Fibroblast of peridontal ligament (primary cell): ENCODE measurements around the gene LMNA.
"Not testable (repeated sequence)": the region's sequence is repeated elsewhere in the genome, so short reads cannot be mapped to it uniquely, and the experiment has no call there.

Experiments
- DNase-seq: peaks from one replicate; pipeline ENCODE4 v3.0.0-alpha.2; 2010; ENCODE audit errors: extremely low read depth

LMNA gene

DNA sequence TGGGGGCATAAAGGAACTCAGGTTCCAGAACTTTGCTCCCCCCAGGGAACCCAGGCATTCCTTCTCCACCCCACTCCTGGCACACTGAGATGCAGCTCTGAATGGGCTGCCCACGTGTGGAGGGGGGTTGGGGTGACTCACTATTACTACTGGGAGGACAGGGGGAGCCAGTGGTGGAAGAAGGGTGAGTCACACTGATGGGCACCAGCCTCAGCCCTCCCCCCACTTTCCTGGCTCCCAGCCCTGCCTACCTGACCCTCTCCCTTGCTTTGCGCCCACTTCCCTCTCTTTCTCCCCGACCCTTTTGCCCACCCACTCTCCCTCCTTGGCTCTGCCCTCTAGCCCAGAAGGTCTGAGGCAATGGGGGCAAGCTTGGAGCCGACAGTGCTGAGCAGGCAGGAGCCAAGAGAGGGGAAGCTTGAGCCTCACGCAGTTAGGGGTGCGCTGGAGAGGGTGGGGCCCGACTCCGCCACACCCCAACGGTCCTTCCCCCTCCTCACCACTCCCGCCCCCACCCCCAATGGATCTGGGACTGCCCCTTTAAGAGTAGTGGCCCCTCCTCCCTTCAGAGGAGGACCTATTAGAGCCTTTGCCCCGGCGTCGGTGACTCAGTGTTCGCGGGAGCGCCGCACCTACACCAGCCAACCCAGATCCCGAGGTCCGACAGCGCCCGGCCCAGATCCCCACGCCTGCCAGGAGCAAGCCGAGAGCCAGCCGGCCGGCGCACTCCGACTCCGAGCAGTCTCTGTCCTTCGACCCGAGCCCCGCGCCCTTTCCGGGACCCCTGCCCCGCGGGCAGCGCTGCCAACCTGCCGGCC is at the start of gene LMNA:
TSS of gene LMNA (plus strand) at position 611 of the 818 bp plus-strand sequence. CDS start 208 bp downstream, outside the sequence.
- DNase-seq = peak; percentile 97

DNA sequence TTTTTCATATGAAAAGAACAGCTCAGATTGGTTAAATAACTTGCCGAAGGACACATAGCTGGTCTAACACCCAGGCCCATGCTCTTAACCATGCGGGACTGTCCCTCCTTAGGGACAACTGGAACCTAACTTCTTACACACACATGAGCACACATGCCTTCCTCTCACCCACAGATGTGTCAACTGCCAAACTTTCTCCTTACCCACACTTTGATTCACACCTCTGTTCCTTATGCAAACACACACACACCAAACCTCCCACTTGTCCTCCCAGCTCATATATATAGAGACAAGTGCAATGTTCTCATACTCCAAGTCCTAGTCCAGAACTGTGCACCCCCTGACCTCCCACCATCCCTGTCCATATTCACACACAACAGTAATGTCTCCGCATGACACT is 49.3 kb upstream of the LMNA start:
- no peak for DNase-seq

DNA sequence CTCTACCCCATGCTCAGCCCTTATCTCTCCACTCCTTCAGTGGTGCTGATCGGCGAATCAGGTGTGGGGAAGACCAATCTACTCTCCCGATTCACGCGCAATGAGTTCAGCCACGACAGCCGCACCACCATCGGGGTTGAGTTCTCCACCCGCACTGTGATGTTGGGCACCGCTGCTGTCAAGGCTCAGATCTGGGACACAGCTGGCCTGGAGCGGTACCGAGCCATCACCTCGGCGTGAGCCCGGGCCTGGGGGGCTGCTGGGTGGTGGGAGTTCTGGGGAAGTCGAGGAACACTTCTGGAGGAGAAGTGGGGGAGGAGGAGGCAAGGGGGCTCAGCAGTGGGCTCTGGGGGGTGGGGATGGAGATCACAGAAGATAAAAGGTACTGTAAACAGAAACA is 48.6 kb upstream of the LMNA start:
- no peak for DNase-seq

DNA sequence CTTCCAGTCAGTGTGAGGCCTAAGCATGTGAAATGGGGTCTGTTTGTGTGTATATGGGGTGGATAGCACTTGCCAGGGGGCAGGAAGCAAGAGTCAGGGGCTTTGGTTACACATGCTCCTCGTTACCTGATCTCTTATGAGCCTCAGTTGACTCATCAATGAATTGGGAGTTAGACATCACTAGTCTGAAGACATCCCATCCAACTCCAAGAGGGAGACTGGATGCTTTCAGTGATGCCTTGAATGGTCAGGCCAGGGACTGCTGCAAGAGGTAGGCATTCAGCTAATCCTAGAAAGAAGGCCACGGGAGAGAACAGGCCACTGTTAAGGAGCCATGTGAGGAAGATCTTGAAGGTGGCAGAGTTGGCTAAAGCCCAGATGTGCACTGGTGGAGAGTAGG is 47.2 kb upstream of the LMNA start:
- no peak for DNase-seq

DNA sequence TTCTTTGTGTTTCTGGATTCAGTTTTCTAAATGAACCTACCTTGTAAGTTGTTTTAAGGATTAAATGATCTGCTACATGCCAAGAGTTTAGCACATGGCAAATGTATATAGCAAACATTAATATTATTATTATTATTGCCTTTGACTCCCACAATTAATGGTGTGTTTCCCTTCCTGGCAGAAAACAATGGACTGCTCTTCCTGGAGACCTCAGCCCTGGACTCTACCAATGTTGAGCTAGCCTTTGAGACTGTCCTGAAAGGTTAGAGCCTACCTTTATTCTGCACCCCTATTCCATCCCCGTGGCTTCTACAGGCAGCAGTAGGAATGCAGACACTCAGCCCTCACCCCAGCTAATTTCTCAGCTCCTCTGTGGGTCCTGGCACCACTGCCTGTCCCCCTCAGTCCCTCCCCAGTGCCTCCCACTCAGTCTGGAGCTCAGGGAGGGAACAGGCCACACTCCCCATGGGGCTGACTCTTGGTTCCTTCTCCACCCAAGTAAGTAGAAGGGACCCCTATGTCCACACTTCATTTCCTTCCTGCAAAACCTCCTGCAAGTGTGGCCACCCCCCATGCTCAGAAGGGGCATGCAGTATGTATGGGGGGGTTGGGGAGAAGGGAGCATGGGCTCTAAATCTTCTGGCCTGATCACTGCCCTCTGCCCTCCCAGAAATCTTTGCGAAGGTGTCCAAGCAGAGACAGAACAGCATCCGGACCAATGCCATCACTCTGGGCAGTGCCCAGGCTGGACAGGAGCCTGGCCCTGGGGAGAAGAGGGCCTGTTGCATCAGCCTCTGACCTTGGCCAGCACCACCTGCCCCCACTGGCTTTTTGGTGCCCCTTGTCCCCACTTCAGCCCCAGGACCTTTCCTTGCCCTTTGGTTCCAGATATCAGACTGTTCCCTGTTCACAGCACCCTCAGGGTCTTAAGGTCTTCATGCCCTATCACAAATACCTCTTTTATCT is 44.7 kb upstream of the LMNA start:
- no peak for DNase-seq

DNA sequence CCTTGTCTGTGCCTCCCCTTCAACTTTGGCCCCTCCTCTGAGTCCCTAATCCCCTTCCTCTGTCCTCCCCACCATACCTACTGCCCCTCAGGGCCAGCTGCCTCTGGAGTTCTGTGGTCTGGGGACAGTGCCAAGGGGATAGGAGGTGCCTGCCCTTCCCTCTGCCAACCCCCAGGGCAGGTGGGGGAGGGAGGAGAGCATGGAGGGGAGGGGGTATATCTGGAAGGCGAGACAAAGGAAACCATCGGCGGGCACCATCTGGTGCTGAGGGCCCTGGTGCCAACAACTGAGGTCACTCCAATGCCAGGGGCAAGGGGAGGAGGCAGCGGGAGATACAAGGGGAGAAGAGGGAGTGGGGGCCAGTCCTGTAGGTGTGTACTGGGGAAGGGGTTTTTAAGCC is 44.0 kb upstream of the LMNA start:
- DNase-seq = no peak

DNA sequence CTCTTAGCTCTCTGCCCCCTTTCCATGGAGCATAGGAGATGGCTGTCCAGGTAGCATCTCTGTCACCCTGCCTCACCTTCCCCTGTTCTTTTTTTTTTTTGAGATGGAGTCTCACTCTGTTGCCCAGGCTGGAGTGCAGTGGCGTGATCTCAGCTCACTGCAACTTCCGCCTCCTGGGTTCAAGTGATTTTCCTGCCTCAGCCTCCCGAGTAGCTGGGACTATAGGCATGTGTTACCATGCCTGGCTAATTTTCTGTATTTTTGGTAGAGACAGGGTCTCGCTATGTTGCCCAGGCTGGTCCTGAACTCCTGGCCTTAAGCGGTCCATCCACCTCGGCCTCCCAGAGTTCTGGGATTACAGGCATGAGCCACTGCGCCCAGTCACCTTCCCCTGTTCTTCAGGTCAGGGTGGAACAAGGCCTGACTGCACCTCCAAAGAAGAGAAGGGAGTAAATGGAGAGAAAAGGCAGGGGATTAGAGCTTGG is 43.1 kb upstream of the LMNA start:
- DNase-seq = not testable (repeated sequence)

DNA sequence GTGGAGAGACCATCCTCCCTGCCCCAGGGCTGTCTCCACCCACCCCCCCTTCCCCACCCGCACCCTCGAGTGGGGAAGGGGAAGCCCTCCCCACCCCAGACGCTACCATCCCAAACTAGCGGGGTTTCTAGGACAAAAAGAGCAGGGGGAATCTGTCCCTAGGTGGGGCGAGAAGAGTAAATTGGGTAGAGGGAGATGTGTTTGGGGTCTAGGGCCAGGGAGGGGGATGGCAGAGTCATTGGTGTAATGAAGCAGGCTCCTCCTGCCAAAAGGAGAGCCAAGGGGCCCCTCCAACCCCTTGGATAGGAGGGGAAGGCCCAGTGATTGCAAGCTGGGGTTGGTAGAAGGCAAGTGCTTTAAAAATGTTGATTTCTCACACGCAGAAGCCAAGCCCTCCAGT is 42.3 kb upstream of the LMNA start:
- DNase-seq = no peak

DNA sequence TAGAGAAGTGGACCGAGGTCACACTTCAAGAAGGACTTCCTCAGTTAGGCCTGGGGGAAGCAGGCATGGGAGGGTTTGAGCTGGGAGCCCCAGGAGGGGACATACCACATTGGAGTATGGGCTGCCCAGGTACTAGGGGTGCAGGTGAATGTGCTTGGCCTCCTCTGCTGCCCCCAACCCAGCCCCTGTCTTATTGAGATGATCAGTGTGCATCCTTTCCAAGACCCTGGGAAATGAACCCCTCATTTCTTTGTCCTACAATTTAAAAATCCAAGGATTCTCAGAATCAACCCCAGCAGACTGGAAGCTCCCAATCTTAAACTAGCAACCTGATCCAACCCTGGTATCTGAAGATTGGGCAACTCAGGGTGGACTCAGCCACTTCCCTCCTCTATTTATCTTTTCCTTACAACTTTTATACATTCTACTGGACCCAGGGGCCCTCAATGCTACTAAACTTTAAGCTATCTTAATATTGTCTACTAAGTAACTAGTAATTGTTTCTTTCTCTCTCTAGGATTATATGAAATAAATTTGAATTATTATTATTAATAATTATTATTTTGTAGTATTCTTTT is 41.3 kb upstream of the LMNA start:
- DNase-seq = no peak

DNA sequence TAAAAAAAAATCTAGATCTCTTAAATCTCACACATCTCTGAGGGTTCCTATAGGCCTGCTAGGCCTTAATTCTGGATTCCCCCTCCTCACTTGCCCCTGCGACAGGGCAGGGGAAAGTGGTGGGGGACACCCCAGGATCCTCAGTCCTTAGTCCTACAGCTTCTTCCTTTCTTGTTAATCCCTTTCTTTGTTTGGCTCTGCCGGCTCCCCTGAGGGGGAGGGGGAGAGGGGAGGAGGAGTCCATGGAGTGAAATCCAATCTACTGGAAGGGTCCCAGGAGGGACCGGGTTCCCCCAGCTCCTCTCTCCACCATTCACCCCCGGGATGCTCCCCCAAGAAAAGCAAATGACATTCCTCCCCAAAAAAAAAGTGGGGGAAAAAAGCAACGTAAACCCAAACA is 40.8 kb upstream of the LMNA start:
- DNase-seq = no peak

DNA sequence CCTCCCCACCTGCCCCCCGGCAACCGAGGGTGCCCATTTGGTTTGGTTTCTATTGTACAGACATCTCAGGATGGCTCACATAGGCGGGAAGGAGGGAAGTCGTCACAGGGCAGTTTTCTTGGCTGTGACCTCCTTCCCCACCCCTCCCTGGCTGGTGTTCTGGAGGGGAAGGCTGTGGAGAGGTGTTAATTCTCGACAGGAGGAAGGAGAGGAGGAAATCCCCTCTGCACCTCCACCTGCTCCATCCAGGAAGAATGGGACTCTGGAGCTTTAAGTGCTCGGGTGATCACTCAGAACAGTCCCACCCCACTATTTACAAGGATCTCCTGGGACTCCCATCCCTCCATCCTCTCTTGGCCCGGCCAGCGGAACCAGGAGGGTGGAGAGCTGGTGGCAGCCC is 39.9 kb upstream of the LMNA start:
- DNase-seq = no peak

DNA sequence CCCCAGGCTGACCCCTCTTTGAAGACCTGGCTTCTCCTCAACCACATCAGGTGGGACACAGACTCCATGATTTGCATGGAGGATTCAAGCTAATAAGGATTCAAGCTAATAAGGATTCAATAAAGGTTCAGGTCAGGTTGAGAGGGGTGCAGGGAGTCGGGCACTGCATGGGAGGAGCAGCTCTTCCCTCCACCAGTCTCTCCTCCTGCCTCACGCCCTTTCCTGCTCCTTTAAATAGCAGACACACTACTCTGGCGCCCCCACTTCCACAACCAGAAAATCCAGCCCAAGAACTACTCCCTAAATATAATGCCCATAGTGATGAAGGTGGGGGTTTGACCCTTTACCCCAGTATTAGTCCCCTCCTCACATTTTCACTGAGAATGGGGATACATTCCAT is 39.3 kb upstream of the LMNA start:
- no peak for DNase-seq

DNA sequence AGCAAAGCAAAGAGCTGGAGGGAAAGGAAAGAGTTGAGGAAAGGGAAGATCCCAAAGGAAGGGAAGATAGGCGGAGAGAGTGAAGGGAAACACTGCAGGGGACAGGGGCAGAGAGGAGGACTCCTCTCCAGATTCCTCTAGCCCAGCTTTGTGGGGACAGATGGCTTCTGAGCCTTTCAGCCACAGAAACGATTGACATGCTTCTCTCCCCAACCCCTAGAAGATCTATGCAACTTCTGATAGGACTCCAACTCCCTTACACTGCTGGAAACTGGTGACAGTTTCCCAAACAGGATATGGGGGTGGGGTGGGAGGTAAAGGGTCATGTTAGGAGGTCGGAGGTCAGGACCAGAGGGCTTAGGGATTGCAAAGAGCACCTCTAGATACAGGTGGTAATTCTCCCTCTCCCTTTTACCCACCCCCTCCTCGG is 38.7 kb upstream of the LMNA start:
- no peak for DNase-seq

DNA sequence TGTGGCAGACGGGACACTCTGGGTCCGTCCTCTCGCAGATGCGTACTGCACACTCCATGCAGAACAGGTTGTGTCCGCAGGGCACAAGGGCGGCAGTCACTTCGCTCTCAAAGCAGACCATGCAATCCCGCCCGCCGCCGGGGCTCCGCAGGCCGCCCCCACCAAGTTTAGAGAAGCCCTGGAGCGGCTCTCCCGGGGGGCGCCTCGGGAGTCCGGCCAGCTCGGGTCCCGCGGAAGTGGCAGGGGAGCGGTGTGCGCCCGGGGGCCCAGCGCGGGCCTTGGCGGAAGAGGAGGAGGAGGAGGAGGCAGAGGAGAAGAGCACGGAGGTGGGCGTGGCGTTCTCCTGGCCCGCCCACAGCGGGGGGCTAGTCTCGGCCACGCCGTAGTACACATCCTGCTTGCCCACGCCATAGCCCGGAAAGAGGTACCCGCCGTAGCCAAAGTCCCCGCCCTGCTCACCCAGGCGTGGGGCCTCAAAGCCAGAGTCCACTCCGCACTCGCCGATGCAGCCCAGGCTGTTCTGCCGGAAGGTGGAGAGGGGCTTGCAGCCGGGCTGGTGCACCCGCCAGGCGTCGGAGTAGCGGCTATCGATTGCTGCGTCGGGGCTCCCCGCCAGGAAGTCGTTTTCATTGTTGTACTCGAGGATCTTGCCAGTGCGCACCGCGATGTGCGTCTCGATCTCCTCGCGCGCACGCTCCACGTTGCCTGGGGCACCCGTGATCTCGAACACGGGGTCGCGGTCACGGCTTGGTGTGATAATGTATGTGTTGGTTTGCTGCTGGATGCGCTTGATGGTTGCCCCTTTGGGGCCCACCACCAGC is 37.7 kb upstream of the LMNA start:
- no peak for DNase-seq

DNA sequence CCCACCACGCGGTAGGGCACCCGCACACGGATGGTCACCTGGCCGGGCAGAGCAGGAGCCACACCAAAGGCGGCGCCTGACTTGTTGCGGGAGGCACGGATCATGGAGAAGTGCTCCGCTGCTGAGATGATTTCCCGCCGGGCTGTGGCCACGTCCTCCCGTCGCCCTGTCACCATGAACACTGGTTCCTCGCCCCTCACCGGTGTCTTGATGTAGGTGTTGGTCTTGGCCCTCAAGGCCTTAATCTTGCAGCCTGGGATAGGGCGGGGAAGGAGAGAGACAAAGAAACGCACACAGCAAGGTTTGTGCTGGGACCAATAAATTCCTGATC is 37.1 kb upstream of the LMNA start:
- no peak for DNase-seq

DNA sequence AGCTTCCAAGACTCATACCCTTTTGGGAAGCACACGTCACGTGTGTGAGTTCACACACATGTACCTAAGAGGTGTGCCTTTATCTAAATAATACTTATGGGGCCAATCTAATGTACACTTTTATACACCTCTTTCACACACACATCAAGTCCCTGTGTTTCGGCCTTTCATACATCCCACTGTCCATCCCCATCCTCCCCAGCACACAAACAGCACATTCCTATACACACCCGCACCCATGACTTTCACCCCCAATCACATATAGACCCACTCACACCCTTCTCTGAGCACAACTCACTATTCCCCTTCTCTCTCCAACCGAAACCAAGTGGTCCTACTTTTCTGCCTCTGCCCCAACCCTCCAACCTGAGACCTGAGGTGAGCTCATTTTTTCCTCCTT is 35.8 kb upstream of the LMNA start:
- DNase-seq = no peak

DNA sequence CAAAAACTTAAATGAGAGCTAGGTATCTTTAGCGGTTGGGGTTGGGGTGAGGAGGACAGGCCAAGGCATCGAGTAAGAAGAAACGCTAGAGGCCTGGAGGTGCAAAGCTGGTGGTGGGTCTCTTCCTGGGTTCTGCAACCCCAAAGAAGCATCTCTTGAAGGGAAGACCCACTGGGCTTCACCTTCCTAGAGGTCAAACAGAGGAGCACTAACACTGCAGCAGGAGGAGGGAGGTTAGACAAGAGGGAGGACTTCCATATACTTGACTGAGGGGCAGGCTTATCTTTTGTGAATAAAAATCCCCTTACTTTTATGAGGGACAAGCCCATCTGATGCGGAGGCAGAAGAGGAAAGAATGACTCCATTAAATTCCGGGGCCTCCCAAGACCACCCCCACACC is 34.7 kb upstream of the LMNA start:
- DNase-seq = no peak

DNA sequence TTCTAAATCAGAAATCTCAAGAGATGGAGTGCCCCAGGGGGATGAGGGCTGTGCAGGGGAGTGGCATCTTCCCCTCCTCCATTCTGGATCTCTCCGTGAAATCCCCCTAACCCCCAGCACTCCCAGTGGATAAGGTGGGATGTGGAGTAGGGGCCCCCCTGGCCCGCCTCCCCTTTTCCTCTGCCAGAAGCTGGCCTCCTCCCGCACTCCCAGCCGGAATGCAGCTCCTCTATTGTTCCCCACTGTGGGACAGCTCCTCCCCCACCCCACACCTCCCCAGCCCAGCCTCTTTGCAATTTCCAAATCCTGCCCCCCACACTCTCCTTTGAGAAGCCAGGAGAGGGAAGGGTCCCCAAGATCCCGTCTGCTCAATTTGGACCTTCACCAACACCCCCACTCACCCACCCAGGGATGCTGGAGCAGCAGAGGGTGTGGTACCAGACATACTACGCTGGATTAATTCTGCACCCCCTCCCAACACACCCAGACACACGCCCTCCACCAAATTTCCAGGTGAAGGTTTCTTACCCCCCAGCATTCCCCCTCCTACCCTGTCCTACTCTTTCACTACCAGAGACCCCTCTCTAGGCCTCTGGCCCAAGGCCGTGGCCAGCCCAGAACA is 34.2 kb upstream of the LMNA start:
- DNase-seq = no peak

DNA sequence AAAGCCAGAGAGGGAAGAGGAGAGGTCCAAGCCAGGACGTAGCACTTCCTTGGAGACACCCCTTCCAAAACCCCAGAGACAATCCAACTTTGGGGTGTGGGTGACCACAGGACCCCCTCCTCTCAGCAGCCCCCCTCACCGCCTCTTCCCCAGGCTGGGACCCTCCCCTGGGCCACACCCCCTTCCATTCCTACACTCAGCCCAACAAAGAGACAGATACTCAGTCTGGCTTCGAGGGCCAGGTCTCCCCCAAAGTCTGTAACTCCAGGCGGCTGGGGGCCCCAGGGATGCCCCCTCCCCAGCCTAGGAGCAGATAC is 33.7 kb upstream of the LMNA start:
- no peak for DNase-seq

DNA sequence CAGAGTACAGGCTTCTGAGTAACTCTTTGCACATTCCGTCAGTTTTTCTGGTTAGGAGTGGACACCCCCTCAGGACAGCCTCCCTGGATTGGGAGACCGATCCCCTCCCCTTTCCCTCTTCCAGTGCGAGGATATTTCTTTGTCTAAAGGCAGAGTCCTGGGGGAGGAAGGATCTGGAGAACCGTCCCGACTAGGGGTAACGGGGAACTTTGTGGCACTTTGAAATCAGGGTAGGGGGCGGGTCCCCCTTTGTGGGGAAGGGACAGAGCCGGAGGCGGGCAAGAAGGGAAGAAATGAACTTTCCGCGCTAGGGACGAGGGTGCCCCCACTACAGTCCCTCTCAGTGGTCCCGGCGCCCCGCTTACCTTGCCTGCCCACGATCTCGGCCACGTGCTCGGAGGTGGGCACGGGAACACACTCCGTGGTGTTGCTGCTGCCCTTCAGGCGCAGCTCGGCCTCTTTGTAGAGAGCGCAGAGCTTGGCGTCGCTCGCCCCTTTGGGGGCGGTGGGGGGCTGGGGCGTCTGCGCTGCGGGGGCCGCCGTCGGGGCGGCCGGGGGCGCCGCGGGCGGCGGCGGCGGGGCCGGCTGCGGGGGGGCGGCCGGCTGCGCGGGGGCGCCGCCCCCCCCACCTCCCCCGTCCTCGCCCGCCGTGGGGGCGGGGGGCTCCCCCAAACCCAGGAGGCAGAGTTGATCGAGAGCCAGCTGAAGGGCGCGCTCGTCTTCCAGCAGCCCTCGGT is 33.2 kb upstream of the LMNA start:
- no peak for DNase-seq

DNA sequence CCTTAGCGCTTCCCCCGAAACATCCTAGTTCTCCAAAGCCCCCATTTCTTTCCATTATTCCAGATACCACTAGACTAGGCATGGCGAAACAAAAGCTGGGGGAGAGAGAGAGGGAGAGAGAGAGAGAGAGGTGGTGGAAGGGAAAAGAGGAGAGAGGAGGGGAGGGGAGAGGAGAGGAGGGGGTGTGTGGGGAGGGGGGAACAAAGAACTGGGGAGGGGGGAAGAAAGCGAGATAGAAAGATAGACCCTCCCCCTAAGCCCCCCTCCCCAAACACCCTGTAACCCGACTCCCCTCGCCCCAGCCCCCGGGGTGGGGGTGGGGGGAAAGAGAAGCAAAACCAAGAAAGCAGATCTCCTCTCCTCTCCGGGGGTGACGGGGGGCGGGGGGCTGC is 32.6 kb upstream of the LMNA start:
- no peak for DNase-seq
